Measurements from ENCODE around the gene FEZF2. TPM values are rescaled to one million over a fixed set of nuclear protein-coding genes. Genes with fewer than 3 reads are reported as not detected.

Gene FEZF2
- total RNA-seq (2021): not detected in 2 replicates
- not detected for Bru-seq, nascent RNA
- not detected for BruChase-seq, experiment 1, labeled RNA remaining after a 2-hour chase
- not detected for BruChase-seq, experiment 2, labeled RNA remaining after a 6-hour chase
- long read RNA-seq: 0 reads

GRCh38 chr3:62373215-62373614 lies at the start of gene FEZF2:
TSS of gene FEZF2 (minus strand) at chr3:62373550. CDS start at chr3:62372868, 682 bp downstream.
- Histone ChIP-seq H3K9me3 (ENCODE audit: low read depth, low read length, poor library complexity, severe bottlenecking) (no peaks in the 10 kb centered on the region), H3K4me1 (ENCODE audit: insufficient read depth, low read length, poor library complexity, severe bottlenecking) (no peaks in the 10 kb centered on the region), H3K4me3 (ENCODE audit: low read depth, low read length, poor library complexity, severe bottlenecking) (no peak within 1 kb of the TSS), H3K27me3 (replicated peaks; ENCODE audit: insufficient read depth, low read depth, low read length, poor library complexity) (peaks cover 98% of the 10 kb centered on the region), H3K36me3 (ENCODE audit: insufficient read depth, low read length, poor library complexity, severe bottlenecking) (no peaks in the 10 kb centered on the region), H3K27ac (ENCODE audit: low read depth, low read length, poor library complexity, severe bottlenecking) (no peak within 1 kb of the TSS)
- DNase-seq (ENCODE audit: low spot score): no peak
- intact Hi-C loops (cut with micrococcal nuclease; ENCODE audit: unreplicated experiment): no loop called here
- ChIA-PET CTCF (no interaction called here), POLR2A (ENCODE audit: low non-redundant PET) (interaction anchor here (0.9 kb wide), 1 partner anchor 337 kb away, joined by 3 read pairs; no protein-coding TSS in a partner anchor)
- no TSS peak for BruUV-seq (replicated peaks)
- TF ChIP-seq, protein P1, sequence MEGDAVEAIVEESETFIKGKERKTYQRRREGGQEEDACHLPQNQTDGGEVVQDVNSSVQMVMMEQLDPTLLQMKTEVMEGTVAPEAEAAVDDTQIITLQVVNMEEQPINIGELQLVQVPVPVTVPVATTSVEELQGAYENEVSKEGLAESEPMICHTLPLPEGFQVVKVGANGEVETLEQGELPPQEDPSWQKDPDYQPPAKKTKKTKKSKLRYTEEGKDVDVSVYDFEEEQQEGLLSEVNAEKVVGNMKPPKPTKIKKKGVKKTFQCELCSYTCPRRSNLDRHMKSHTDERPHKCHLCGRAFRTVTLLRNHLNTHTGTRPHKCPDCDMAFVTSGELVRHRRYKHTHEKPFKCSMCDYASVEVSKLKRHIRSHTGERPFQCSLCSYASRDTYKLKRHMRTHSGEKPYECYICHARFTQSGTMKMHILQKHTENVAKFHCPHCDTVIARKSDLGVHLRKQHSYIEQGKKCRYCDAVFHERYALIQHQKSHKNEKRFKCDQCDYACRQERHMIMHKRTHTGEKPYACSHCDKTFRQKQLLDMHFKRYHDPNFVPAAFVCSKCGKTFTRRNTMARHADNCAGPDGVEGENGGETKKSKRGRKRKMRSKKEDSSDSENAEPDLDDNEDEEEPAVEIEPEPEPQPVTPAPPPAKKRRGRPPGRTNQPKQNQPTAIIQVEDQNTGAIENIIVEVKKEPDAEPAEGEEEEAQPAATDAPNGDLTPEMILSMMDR (conservative IDR thresholded peaks at IDR 0.05; ENCODE audit: low read depth, low read length): no peak
- peak; percentile 69 for TF ChIP-seq EZH2 (IDR thresholded peaks at IDR 0.05; ENCODE audit: borderline replicate concordance, low read depth, low read length, poor library complexity, severe bottlenecking)

DNA sequence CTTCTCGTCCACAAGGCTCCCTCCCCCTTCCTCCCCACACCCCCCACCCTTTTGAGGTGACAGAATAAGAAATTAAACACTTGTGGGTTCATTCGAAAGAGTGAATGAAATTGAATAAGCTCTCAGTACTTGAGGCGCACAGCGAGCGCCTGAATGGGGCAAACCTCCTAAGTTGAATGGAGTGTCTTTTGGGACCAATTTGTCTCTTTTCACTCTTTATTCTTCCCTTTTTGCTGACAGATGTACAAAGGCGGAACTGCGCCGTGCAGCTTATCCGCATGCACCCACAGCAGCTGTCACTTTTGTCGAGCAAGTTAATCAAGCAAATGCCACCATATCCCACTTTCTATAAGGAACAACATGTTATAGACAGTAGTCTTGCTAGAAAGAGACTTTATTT lies 47.9 kb upstream of the FEZF2 start:
- BruUV-seq (replicated peaks): no TSS peak
- Histone ChIP-seq H3K27me3 (replicated peaks; ENCODE audit: insufficient read depth, low read depth, low read length, poor library complexity) (peaks cover 24% of the 10 kb centered on the region), H3K4me1 (ENCODE audit: insufficient read depth, low read length, poor library complexity, severe bottlenecking) (no peaks in the 10 kb centered on the region), H3K4me3 (ENCODE audit: low read depth, low read length, poor library complexity, severe bottlenecking) (no peak overlapping the region), H3K27ac (ENCODE audit: low read depth, low read length, poor library complexity, severe bottlenecking) (no peak overlapping the region), H3K9me3 (ENCODE audit: low read depth, low read length, poor library complexity, severe bottlenecking) (no peaks in the 10 kb centered on the region), H3K36me3 (ENCODE audit: insufficient read depth, low read length, poor library complexity, severe bottlenecking) (no peaks in the 10 kb centered on the region)
- ChIA-PET CTCF (no interaction called here), POLR2A (ENCODE audit: low non-redundant PET) (no interaction called here)
- TF ChIP-seq, protein P1 (conservative IDR thresholded peaks at IDR 0.05; ENCODE audit: low read depth, low read length): no peak
- no peak for TF ChIP-seq EZH2 (IDR thresholded peaks at IDR 0.05; ENCODE audit: borderline replicate concordance, low read depth, low read length, poor library complexity, severe bottlenecking)
- intact Hi-C loops (cut with micrococcal nuclease; ENCODE audit: unreplicated experiment): no loop called here
- DNase-seq (ENCODE audit: low spot score): no peak

DNA sequence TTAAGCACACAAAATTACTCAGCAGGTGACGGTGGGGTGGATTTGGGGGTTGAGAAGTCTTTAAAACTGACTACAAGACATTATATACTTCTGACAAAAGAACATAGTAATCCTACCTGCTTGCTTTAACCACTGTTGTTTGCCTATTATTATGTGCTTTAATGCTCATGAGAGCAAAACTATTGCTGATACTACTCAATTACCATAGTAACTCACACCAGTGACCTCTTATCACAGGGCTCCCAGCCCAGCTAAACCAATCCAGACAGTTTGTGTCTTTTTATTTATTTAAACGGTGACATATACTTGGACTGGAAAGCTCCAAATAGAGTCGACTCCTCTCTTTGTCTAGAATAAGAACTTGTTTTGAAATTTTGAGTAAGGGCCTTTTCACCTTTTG lies 42.8 kb upstream of the FEZF2 start:
- ChIA-PET CTCF (no interaction called here), POLR2A (ENCODE audit: low non-redundant PET) (no interaction called here)
- Histone ChIP-seq H3K27me3 (replicated peaks; ENCODE audit: insufficient read depth, low read depth, low read length, poor library complexity) (no peaks in the 10 kb centered on the region), H3K36me3 (ENCODE audit: insufficient read depth, low read length, poor library complexity, severe bottlenecking) (no peaks in the 10 kb centered on the region), H3K4me3 (ENCODE audit: low read depth, low read length, poor library complexity, severe bottlenecking) (no peak overlapping the region), H3K4me1 (ENCODE audit: insufficient read depth, low read length, poor library complexity, severe bottlenecking) (no peaks in the 10 kb centered on the region), H3K9me3 (ENCODE audit: low read depth, low read length, poor library complexity, severe bottlenecking) (no peaks in the 10 kb centered on the region), H3K27ac (ENCODE audit: low read depth, low read length, poor library complexity, severe bottlenecking) (no peak overlapping the region)
- no TSS peak for BruUV-seq (replicated peaks)
- TF ChIP-seq EZH2 (IDR thresholded peaks at IDR 0.05; ENCODE audit: borderline replicate concordance, low read depth, low read length, poor library complexity, severe bottlenecking): no peak
- TF ChIP-seq, protein P1 (conservative IDR thresholded peaks at IDR 0.05; ENCODE audit: low read depth, low read length): no peak
- intact Hi-C loops (cut with micrococcal nuclease; ENCODE audit: unreplicated experiment): no loop called here
- DNase-seq (ENCODE audit: low spot score): no peak
